Mesodermal cell (in vitro differentiated cells): ENCODE results near the gene TMPRSS6.

Experiments used
- H3K27ac ChIP-seq: 2 replicates; pipeline ENCODE4 v1.7.0; 2013; ENCODE audit warnings: mild to moderate bottlenecking, low read depth, low read length, moderate library complexity; ENCODE audit not compliant: severe bottlenecking
- H3K36me3 ChIP-seq: 2 replicates; pipeline ENCODE4 v1.7.1; 2013; ENCODE audit warnings: mild to moderate bottlenecking, low read length, moderate library complexity; ENCODE audit not compliant: control insufficient read depth, insufficient read depth
- H3K4me1 ChIP-seq: one replicate; pipeline ENCODE4 v1.7.1; 2013; ENCODE audit warnings: mild to moderate bottlenecking, low read length; ENCODE audit not compliant: insufficient read depth, control insufficient read depth, poor library complexity, severe bottlenecking
- H3K4me3 ChIP-seq: 2 replicates; pipeline ENCODE4 v1.7.0; 2013; ENCODE audit warnings: low read length, control low read depth, mild to moderate bottlenecking; ENCODE audit not compliant: insufficient read depth, poor library complexity, severe bottlenecking; ENCODE audit errors: extremely low read depth
- H3K9me3 ChIP-seq: 2 replicates; pipeline ENCODE4 v1.7.1; 2013; ENCODE audit warnings: mild to moderate bottlenecking, low read length, moderate library complexity; ENCODE audit not compliant: control insufficient read depth
- whole genome bisulfite sequencing, 2 experiments: methylation state at CpG; one replicate each; pipeline ENCODE4 v1.1.5; 2013; ENCODE audit warnings: missing lambda C conversion rate in 2 of 2; ENCODE audit not compliant: insufficient coverage in 2 of 2; 5-methylcytosine and 5-hydroxymethylcytosine counted together

Gene TMPRSS6

DNA sequence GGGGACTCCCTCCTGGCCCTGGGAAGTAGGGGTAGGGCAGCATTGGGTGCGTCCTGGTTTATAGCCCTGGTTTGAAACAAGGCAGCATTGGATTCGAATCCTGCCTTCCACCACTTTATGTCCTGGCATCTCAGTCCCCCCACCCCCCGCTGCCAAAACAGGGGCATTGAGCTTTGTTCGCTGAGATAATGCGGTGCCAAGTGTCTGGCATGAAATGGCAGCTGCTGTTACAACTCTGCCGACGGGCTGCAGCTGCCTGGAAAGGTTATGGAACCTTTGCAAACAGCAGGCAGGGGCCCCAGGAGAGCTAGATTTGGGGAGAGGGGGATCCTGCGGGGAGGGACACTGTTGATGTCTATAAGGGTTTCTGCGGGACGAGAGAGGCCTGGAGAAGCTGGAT is 92.2 kb downstream of the TMPRSS6 start:
- Histone ChIP-seq H3K4me1 (peaks cover 9% of the 10 kb centered on the region), H3K9me3 (no peaks in the 10 kb centered on the region), H3K4me3 (no peak overlapping the region), H3K27ac (no peak overlapping the region), H3K36me3 (peaks cover 26% of the 10 kb centered on the region)
- 94 to 95% methylated on average over 10 of the region's 10 CpGs for WGBS, 2 experiments

- WGBS, 2 experiments: 92 to 93% methylated on average over 10 to 14 of the region's 14 CpGs
- Histone ChIP-seq H3K9me3 (no peaks in the 10 kb centered on the region), H3K27ac (no peak overlapping the region), H3K36me3 (peaks cover 26% of the 10 kb centered on the region), H3K4me3 (no peak overlapping the region), H3K4me1 (peaks cover 6% of the 10 kb centered on the region)
Measured at GRCh38 chr22:37016134-37016910, 93.2 kb downstream of the TMPRSS6 start.

DNA sequence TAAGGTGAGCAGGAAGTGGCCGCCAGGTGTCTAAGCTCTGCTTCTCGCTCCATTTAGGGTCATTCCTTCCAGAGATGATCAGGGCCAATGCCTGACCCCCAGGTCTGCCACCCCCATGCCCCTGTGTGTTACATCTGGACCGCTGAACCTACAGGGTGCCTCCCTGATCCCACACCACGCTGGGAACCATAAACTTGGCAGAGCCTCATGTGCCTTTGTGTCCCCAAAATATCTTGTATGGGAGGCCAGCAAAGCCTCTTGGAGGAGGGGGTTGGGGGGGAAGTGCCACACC is 94.0 kb downstream of the TMPRSS6 start:
- Histone ChIP-seq H3K36me3 (peaks cover 26% of the 10 kb centered on the region), H3K4me1 (peaks cover 6% of the 10 kb centered on the region), H3K4me3 (no peak overlapping the region), H3K27ac (no peak overlapping the region), H3K9me3 (no peaks in the 10 kb centered on the region)
- 85 to 93% methylated on average over 3 of the region's 4 CpGs for WGBS, 2 experiments
